ENCODE measurements around the gene BIVM. TPM values are rescaled to one million over a fixed set of nuclear protein-coding genes. Genes with fewer than 3 reads are reported as not detected.

Gene BIVM
- 10 to 100 TPM; 38.6 to 78.8 (median 63.7) TPM for polyA plus RNA-seq (ENCODE audit: insufficient read length in 3 of 3)
- long read RNA-seq, donor 1, partial matches to known transcripts: 9 of 10 reads
- long read RNA-seq, donor 1, other reads (novel, unspliced or antisense): 0 of 10 reads
- long read RNA-seq, donor 2, partial matches to known transcripts: 0 of 5 reads
- long read RNA-seq, donor 2, other reads (novel, unspliced or antisense): 0 of 5 reads
- long read RNA-seq, donor 3, partial matches to known transcripts: 0 of 3 reads
- long read RNA-seq, donor 3, other reads (novel, unspliced or antisense): 0 of 3 reads
- long read RNA-seq, donor 4, partial matches to known transcripts: 0 of 1 reads
- long read RNA-seq, donor 4, other reads (novel, unspliced or antisense): 0 of 1 reads
- long read RNA-seq, donor 5, partial matches to known transcripts: 0 of 1 reads
- long read RNA-seq, donor 5, other reads (novel, unspliced or antisense): 0 of 1 reads
- long read RNA-seq, donor 6, partial matches to known transcripts: 0 of 4 reads
- long read RNA-seq, donor 6, other reads (novel, unspliced or antisense): 0 of 4 reads
- long read RNA-seq, donor 7, partial matches to known transcripts: 0 of 2 reads
- long read RNA-seq, donor 7, other reads (novel, unspliced or antisense): 0 of 2 reads
- long read RNA-seq, donor 8, partial matches to known transcripts: 0 of 1 reads
- long read RNA-seq, donor 8, other reads (novel, unspliced or antisense): 0 of 1 reads
- long read RNA-seq, donor 9, partial matches to known transcripts: 14 of 16 reads
- long read RNA-seq, donor 9, other reads (novel, unspliced or antisense): 0 of 16 reads
- long read RNA-seq, donor 10, partial matches to known transcripts: 0 of 3 reads
- long read RNA-seq, donor 10, other reads (novel, unspliced or antisense): 0 of 3 reads
- long read RNA-seq, donor 11, partial matches to known transcripts: 8 of 10 reads
- long read RNA-seq, donor 11, other reads (novel, unspliced or antisense): 0 of 10 reads
- long read RNA-seq, donor 12, partial matches to known transcripts: 0 of 8 reads
- long read RNA-seq, donor 12, other reads (novel, unspliced or antisense): 0 of 8 reads
- long read RNA-seq, donor 13, partial matches to known transcripts: 17 of 18 reads
- long read RNA-seq, donor 13, other reads (novel, unspliced or antisense): 0 of 18 reads
- long read RNA-seq, donor 14: 0 reads
- long read RNA-seq, donor 15: 0 reads
- long read RNA-seq, donor 16, partial matches to known transcripts: 0 of 1 reads
- long read RNA-seq, donor 16, other reads (novel, unspliced or antisense): 0 of 1 reads

GRCh38 chr13:102798581-102799425, at the start of gene BIVM, which contains the start of gene POGLUT2:
BIVM (plus strand) TSS chr13:102799119; CDS start chr13:102807268, 8,149 bp downstream.
POGLUT2 (minus strand) TSS chr13:102798976; CDS start chr13:102798670, 306 bp downstream.
- DNase-seq: peak; percentile 92

GRCh38 chr13:102751886-102752285, 47.0 kb upstream of the BIVM start:
- DNase-seq: no peak

- no peak for DNase-seq
Measured at GRCh38 chr13:102757006-102757405, 41.9 kb upstream of the BIVM start.

GRCh38 chr13:102758842-102759241, 40.1 kb upstream of the BIVM start:
- DNase-seq: no peak

- no peak for DNase-seq
Measured at GRCh38 chr13:102761071-102761470, 37.8 kb upstream of the BIVM start.

GRCh38 chr13:102763741-102764140, 35.2 kb upstream of the BIVM start:
- no peak for DNase-seq

GRCh38 chr13:102768909-102769308, 30.0 kb upstream of the BIVM start:
- DNase-seq: no peak

GRCh38 chr13:102769679-102770078, 29.2 kb upstream of the BIVM start:
- no peak for DNase-seq

GRCh38 chr13:102770435-102770834, 28.5 kb upstream of the BIVM start:
- no peak for DNase-seq

GRCh38 chr13:102771298-102772041, 27.4 kb upstream of the BIVM start:
- DNase-seq: no peak

GRCh38 chr13:102772042-102772425, 26.9 kb upstream of the BIVM start:
- no peak for DNase-seq

GRCh38 chr13:102773441-102774213, 25.3 kb upstream of the BIVM start, which contains the start of gene TEX30:
TEX30 (minus strand) TSS chr13:102773786; CDS start chr13:102770026, 3,760 bp downstream.
- DNase-seq: peak; percentile 84

GRCh38 chr13:102774214-102774568, 24.7 kb upstream of the BIVM start:
- DNase-seq: no peak

GRCh38 chr13:102774591-102775520, 24.1 kb upstream of the BIVM start:
- DNase-seq: no peak

GRCh38 chr13:102776271-102776670, 22.6 kb upstream of the BIVM start:
- DNase-seq: no peak

- DNase-seq: no peak
Measured at GRCh38 chr13:102777736-102778135, 21.2 kb upstream of the BIVM start.

GRCh38 chr13:102779436-102780159, 19.3 kb upstream of the BIVM start:
- DNase-seq: no peak
